GM13976 (cell line): ENCODE results near the gene THAP4.

ENCODE experiments used
- DNase-seq: peaks from one replicate; pipeline ENCODE4 v3.0.0; 2012; ENCODE audit warnings: low spot score
- CTCF ChIP-seq: IDR thresholded peaks from 2 replicates; pipeline ENCODE4 v1.5.1; 2012; ENCODE audit warnings: borderline replicate concordance, mild to moderate bottlenecking; ENCODE audit not compliant: insufficient read depth; ENCODE audit errors: extremely low read depth, missing control alignments, control extremely low read depth
- in situ Hi-C: fragments of 300-500 bp; cut with MboI; formaldehyde crosslinking; loops from one replicate; pipeline ENCODE4 v1.12.0; 2022; ENCODE audit warnings: low sequenced_read_pairs, mixed read lengths, inconsistent platforms; ENCODE audit not compliant: unreplicated experiment

Gene THAP4

GRCh38 chr2:241541564-241542277 lies 95.2 kb downstream of the THAP4 start:
- DNase-seq: peak; percentile 36
- in situ Hi-C loops: no loop called here
- no peak for TF ChIP-seq CTCF

GRCh38 chr2:241540771-241541561 lies 96.0 kb downstream of the THAP4 start:
- TF ChIP-seq CTCF: no peak
- in situ Hi-C loops: no loop called here
- peak; percentile 79 for DNase-seq

- no peak for TF ChIP-seq CTCF
- peak; percentile 30 for DNase-seq
- in situ Hi-C loops: no loop called here
These were observed 96.6 kb downstream of the THAP4 start for GRCh38 chr2:241540401-241540770.

GRCh38 chr2:241539616-241540374 lies 97.2 kb downstream of the THAP4 start:
- in situ Hi-C loops: no loop called here
- DNase-seq: peak; percentile 34
- no peak for TF ChIP-seq CTCF

- in situ Hi-C loops: no loop called here
These were observed 97.9 kb downstream of the THAP4 start for GRCh38 chr2:241538838-241539615.

More at GRCh38 chr2:241538838-241539615, 97.9 kb downstream of the THAP4 start:
- TF ChIP-seq CTCF: no peak
- DNase-seq: peak; percentile 31
